NOMO-1 treated with dmso at 0.1 percent for 144 hours (cell line): ENCODE data around the gene USP19.
A peak's percentile ranks its signal among the peaks of the same experiment; 100 is the strongest.

Experiments used
- DNase-seq: peaks from one replicate; lab custom pipeline; 2025; ENCODE audit not compliant: unreplicated experiment; lab: John Stamatoyannopoulos, UW

The USP19 gene

GRCh38 chr3:49104427-49105291, 16.0 kb downstream of the USP19 start, which contains the start of gene QARS1:
Gene QARS1, minus strand, starts transcription at chr3:49104757. Its CDS starts 24 bp downstream, at chr3:49104733.
- peak; percentile 85 for DNase-seq

GRCh38 chr3:49104052-49104426, 16.6 kb downstream of the USP19 start:
- no peak for DNase-seq

GRCh38 chr3:49100046-49100615, 20.5 kb downstream of the USP19 start:
- no peak for DNase-seq

- no peak for DNase-seq
These were observed 21.6 kb downstream of the USP19 start for GRCh38 chr3:49098910-49099630.

- no peak for DNase-seq
These were observed 22.2 kb downstream of the USP19 start for GRCh38 chr3:49098429-49098828.

GRCh38 chr3:49093853-49094767, 26.5 kb downstream of the USP19 start, which contains the start of gene QRICH1:
Gene QRICH1, minus strand, starts transcription at chr3:49094071. Its CDS starts 17,054 bp downstream, at chr3:49077017.
- peak; percentile 97 for DNase-seq

GRCh38 chr3:49092938-49093852, 27.4 kb downstream of the USP19 start:
- DNase-seq, result peak; percentile 40

GRCh38 chr3:49081429-49081828, 39.2 kb downstream of the USP19 start:
- no peak for DNase-seq

GRCh38 chr3:49079270-49079669, 41.4 kb downstream of the USP19 start:
- no peak for DNase-seq

GRCh38 chr3:49076646-49077045, 44.0 kb downstream of the USP19 start:
- no peak for DNase-seq

GRCh38 chr3:49076116-49076515, 44.5 kb downstream of the USP19 start:
- no peak for DNase-seq
